H1 (cell line): ENCODE measurements around the gene OR6B2. TPM values are rescaled to one million over a fixed set of nuclear protein-coding genes. Genes with fewer than 3 reads are reported as not detected.

Experiments used
- CTCF ChIA-PET: fragments of 300-600 bp; sonication (Branson Sonifier 250); formaldehyde crosslinking; loops from one replicate; lab custom pipeline; 2021; ENCODE audit not compliant: partially characterized antibody; lab: Charles Lee
- POLR2A ChIA-PET: fragments of 300-600 bp; sonication (Branson Sonifier 250); formaldehyde crosslinking; loops from one replicate; lab custom pipeline; 2021; ENCODE audit warnings: inconsistent platforms; ENCODE audit not compliant: partially characterized antibody; lab: Charles Lee
- DNase-seq, 2 experiments: peaks; one replicate each; pipeline versions ENCODE4 v3.0.0 to v3.0.0-alpha.2; 2010 to 2022; ENCODE audit warnings: low spot score in 2 of 2, low read depth in 1 of 2, mixed read lengths in 1 of 2
- FAIRE-seq: peaks from 2 replicates; lab custom pipeline; 2011; peaks lifted over from hg19 to GRCh38; lab: Jason Lieb, UNC
- H2AFZ ChIP-seq: 2 replicates; pipeline ENCODE4 v1.8.1; 2012; ENCODE audit warnings: low read length, inconsistent platforms
- H2AK5ac ChIP-seq: 2 replicates; pipeline ENCODE4 v1.6.1; 2013; ENCODE audit warnings: low read depth, low read length
- H2BK120ac ChIP-seq: replicated peaks from 2 replicates; pipeline ENCODE3; 2013; ENCODE audit warnings: low read depth, low read length, inconsistent platforms
- H2BK12ac ChIP-seq: 2 replicates; pipeline ENCODE4 v1.6.1; 2013; ENCODE audit warnings: low read depth, low read length
- H2BK15ac ChIP-seq: 2 replicates; pipeline ENCODE4 v1.6.1; 2013; ENCODE audit warnings: low read length
- H2BK20ac ChIP-seq: 2 replicates; pipeline ENCODE4 v1.6.1; 2013; ENCODE audit warnings: low read length
- H2BK5ac ChIP-seq: 2 replicates; pipeline ENCODE4 v1.6.1; 2013; ENCODE audit warnings: low read depth, low read length
- H3K14ac ChIP-seq: 2 replicates; pipeline ENCODE4 v1.6.1; 2013; ENCODE audit warnings: inconsistent platforms; ENCODE audit not compliant: insufficient read length
- H3K18ac ChIP-seq: 2 replicates; pipeline ENCODE4 v1.6.1; 2013; ENCODE audit warnings: low read length; ENCODE audit errors: extremely low read depth
- H3K23ac ChIP-seq: 2 replicates; pipeline ENCODE4 v1.6.1; 2013; ENCODE audit warnings: inconsistent platforms; ENCODE audit not compliant: insufficient read length
- H3K23me2 ChIP-seq: 2 replicates; pipeline ENCODE4 v1.6.1; 2013; ENCODE audit warnings: low read depth, low read length
- H3K27ac ChIP-seq: 2 replicates; pipeline ENCODE4 v1.6.1; 2011; ENCODE audit warnings: low read depth, low read length, inconsistent platforms
- H3K27me3 ChIP-seq, 4 experiments: replicated peaks in 1 of 4; 1 replicate in 1 of 4; 2 replicates in 3 of 4; pipeline versions ENCODE4 v1.6.1 to v1.8.1; 2011 to 2013; ENCODE audit warnings: low read length in 3 of 4, mild to moderate bottlenecking in 3 of 4, inconsistent platforms in 2 of 4, mixed read lengths in 2 of 4, moderate library complexity in 1 of 4; ENCODE audit not compliant: control insufficient read depth in 3 of 4, insufficient read depth in 3 of 4; ENCODE audit errors: extremely low read depth in 1 of 4
- H3K36me3 ChIP-seq, 4 experiments: 2 replicates each; pipeline versions ENCODE4 v1.6.1 to v1.8.1; 2011 to 2013; ENCODE audit warnings: mild to moderate bottlenecking in 4 of 4, low read length in 3 of 4, moderate library complexity in 2 of 4, control low read depth in 1 of 4, inconsistent platforms in 1 of 4; ENCODE audit not compliant: insufficient read depth in 4 of 4, control insufficient read depth in 2 of 4
- H3K4ac ChIP-seq: replicated peaks from 2 replicates; pipeline ENCODE3; 2013; ENCODE audit warnings: low read length, low read depth, mixed read lengths, inconsistent platforms; ENCODE audit not compliant: insufficient read length
- H3K4me1 ChIP-seq, 4 experiments: replicated peaks in 1 of 4; 1 replicate in 1 of 4; 2 replicates in 3 of 4; pipeline versions ENCODE4 v1.6.1 to v1.8.1; 2011 to 2013; ENCODE audit warnings: low read length in 3 of 4, inconsistent platforms in 2 of 4, mixed read lengths in 1 of 4; ENCODE audit not compliant: insufficient read depth in 4 of 4, control insufficient read depth in 3 of 4
- H3K4me2 ChIP-seq, 2 experiments: 2 replicates each; pipeline versions ENCODE4 v1.6.1 to v1.8.1; 2011 to 2013; ENCODE audit warnings: low read depth in 2 of 2, low read length in 2 of 2, control low read depth in 1 of 2, inconsistent platforms in 1 of 2, mild to moderate bottlenecking in 1 of 2; ENCODE audit not compliant: insufficient read depth in 1 of 2
- H3K4me3 ChIP-seq, 4 experiments: fragments of 200-600, 300-600 bp in 1 of 4; sonication (generic), shearing (Covaris generic), sonication (Bioruptor Twin) in 1 of 4; 2 replicates each; pipeline versions ENCODE4 v1.5.1 to v1.8.1; 2011 to 2016; ENCODE audit warnings: low read length in 4 of 4, low read depth in 3 of 4, control low read depth in 2 of 4, inconsistent platforms in 2 of 4, mild to moderate bottlenecking in 2 of 4, mixed read lengths in 1 of 4, moderate library complexity in 1 of 4; ENCODE audit not compliant: insufficient read depth in 2 of 4; ENCODE audit errors: extremely low read depth in 1 of 4
- H3K56ac ChIP-seq: replicated peaks from 2 replicates; pipeline ENCODE3; 2013; ENCODE audit warnings: low read depth, mild to moderate bottlenecking, mixed read lengths, low read length, inconsistent platforms; ENCODE audit not compliant: insufficient read length
- H3K79me1 ChIP-seq: 2 replicates; pipeline ENCODE4 v1.6.1; 2013; ENCODE audit warnings: low read depth, low read length, control low read depth
- H3K79me2 ChIP-seq, 2 experiments: 2 replicates each; pipeline versions ENCODE4 v1.6.1 to v1.8.1; 2012 to 2013; ENCODE audit warnings: low read length in 2 of 2, mild to moderate bottlenecking in 2 of 2, inconsistent platforms in 1 of 2; ENCODE audit not compliant: insufficient read depth in 2 of 2, control insufficient read depth in 1 of 2
- H3K9ac ChIP-seq, 4 experiments: replicated peaks in 1 of 4; 1 replicate in 1 of 4; 2 replicates in 3 of 4; pipeline versions ENCODE4 v1.6.1 to v1.8.1; 2011 to 2013; ENCODE audit warnings: low read depth in 3 of 4, low read length in 3 of 4, control low read depth in 2 of 4, mild to moderate bottlenecking in 2 of 4, moderate library complexity in 2 of 4, inconsistent platforms in 1 of 4; ENCODE audit errors: extremely low read depth in 1 of 4
- H3K9me3 ChIP-seq, 2 experiments: 2 replicates each; pipeline versions ENCODE4 v1.6.1 to v1.8.1; 2012 to 2013; ENCODE audit warnings: mild to moderate bottlenecking in 2 of 2, moderate library complexity in 2 of 2, control low read depth in 1 of 2, inconsistent platforms in 1 of 2, low read depth in 1 of 2, low read length in 1 of 2, mixed read lengths in 1 of 2; ENCODE audit not compliant: insufficient read depth in 2 of 2
- H4K20me1 ChIP-seq, 2 experiments: replicated peaks in 1 of 2; 2 replicates each; pipeline versions ENCODE3 to v1.8.1; 2011 to 2013; ENCODE audit warnings: inconsistent platforms in 2 of 2, low read length in 2 of 2, mild to moderate bottlenecking in 1 of 2; ENCODE audit not compliant: insufficient read depth in 2 of 2, control insufficient read depth in 1 of 2
- H4K5ac ChIP-seq: 2 replicates; pipeline ENCODE4 v1.6.1; 2013; ENCODE audit warnings: low read length, low read depth, mixed read lengths, inconsistent platforms; ENCODE audit not compliant: insufficient read length
- H4K8ac ChIP-seq: 2 replicates; pipeline ENCODE4 v1.8.0; 2013; ENCODE audit warnings: mild to moderate bottlenecking, moderate library complexity, low read length, inconsistent platforms; ENCODE audit not compliant: insufficient read depth; ENCODE audit errors: extremely low read depth
- H4K91ac ChIP-seq: replicated peaks from 2 replicates; pipeline ENCODE3; 2013; ENCODE audit warnings: low read length, mixed read lengths, inconsistent platforms; ENCODE audit not compliant: insufficient read length
- CEBPB ChIP-seq: IDR thresholded peaks from 2 replicates; pipeline ENCODE4 v1.6.1; 2012; ENCODE audit warnings: low read depth, low read length
- TBP ChIP-seq: IDR thresholded peaks from 2 replicates; pipeline ENCODE4 v1.6.1; 2011; ENCODE audit warnings: low read depth, low read length, improper control_type of control experiment
- WGBS, 2 experiments: shearing (Covaris generic) in 1 of 2; methylation state at CpG; one replicate each; pipeline versions ENCODE4 v1.1.6 to v1.1.7; 2013 to 2015; ENCODE audit warnings: low lambda C conversion rate in 2 of 2, mixed read lengths in 2 of 2, inconsistent platforms in 1 of 2, low coverage in 1 of 2, missing lambda C conversion rate in 1 of 2; ENCODE audit not compliant: insufficient replicate concordance in 2 of 2, insufficient coverage in 1 of 2, insufficient read length in 1 of 2; ENCODE audit errors: extremely low coverage in 1 of 2, missing lambda C conversion rate in 1 of 2; 5-methylcytosine and 5-hydroxymethylcytosine counted together
- polyA plus RNA-seq, 7 experiments: library from polyadenylated mRNA; depleted of rRNA in 3 of 7; stranded (reverse) in 5 of 7; unstranded in 2 of 7; fragments of >200 nt in 5 of 7; fragments of 200-250 nt in 2 of 7; gene quantifications; 1 replicate in 5 of 7; 2 replicates in 1 of 7; 4 replicates in 1 of 7; pipeline versions ENCODE4 v1.2.1 to v1.2.3, GENCODE V29; 2011 to 2013; ENCODE audit warnings: missing spikeins in 2 of 7, mixed read lengths in 2 of 7
- total RNA-seq: library from RNA; stranded (reverse); fragmentation: NEBNext Ultra II Directional; extraction: Animal tissue kit (Norgen Biotek cat#: 25700); gene quantifications from 2 replicates; pipeline ENCODE4 v1.2.1, GENCODE V29; 2021

The OR6B2 gene
- total and polyA plus RNA-seq, 2 of the 8 experiments (the other 6 are each of a cell fraction or from before 2014, with no cell fraction given): not detected

DNA sequence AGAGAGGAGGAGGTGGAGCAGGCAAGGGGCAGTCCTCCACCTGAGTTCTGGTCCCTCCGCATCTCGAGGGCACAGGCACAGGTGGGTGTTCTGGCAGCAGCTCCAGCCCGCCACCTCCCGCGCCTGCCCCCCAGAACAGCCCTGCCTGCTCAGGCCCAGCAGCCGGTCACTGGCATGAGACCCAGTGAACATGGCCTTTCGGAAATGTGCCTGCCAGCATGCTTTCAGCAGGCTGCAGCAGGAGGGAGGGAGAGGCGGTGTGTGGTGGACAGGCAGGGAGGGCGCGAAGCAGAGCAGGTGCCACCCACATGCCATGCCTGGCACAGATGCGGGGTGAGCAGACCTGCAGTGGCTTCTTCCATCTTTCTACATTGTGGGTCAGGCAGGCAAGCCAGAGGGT is 26.4 kb upstream of the OR6B2 start:
- Histone ChIP-seq H3K27ac (no peak overlapping the region), H3K4me3 (no peak overlapping the region), H3K9ac (no peak overlapping the region), H2AFZ (no peak overlapping the region), H3K9me3 (no peaks in the 10 kb centered on the region), H2BK5ac (no peak overlapping the region), H2BK15ac (no peak overlapping the region), H3K27me3 (0 out of 7 replicates have a peak, but pooled peaks cover 0 to 2% (median 0%) of the 10 kb centered on the region in 4 experiments), H3K14ac (no peak overlapping the region), H3K23me2 (no peaks in the 10 kb centered on the region), H3K79me2 (no peaks in the 10 kb centered on the region), H3K56ac (no peak overlapping the region), H4K91ac (no peak overlapping the region), H2BK120ac (no peak overlapping the region), H3K4ac (no peak overlapping the region), H3K4me1 (no peaks in the 10 kb centered on the region), H4K5ac (no peak overlapping the region), H4K8ac (peak overlapping the region; percentile 58; the same call in 1 of the 2 replicates), H4K20me1 (no peaks in the 10 kb centered on the region), H3K79me1 (no peaks in the 10 kb centered on the region; the same call in 1 of the 2 replicates), H3K4me2 (no peak overlapping the region), H3K18ac (no peak overlapping the region), H2AK5ac (no peak overlapping the region), H3K23ac (no peak overlapping the region), H2BK20ac (no peak overlapping the region), H3K36me3 (no peaks in the 10 kb centered on the region), H2BK12ac (no peak overlapping the region)
- TF ChIP-seq TBP (no peak), CEBPB (no peak)
- ChIA-PET POLR2A (no interaction called here), CTCF (no interaction called here)
- whole genome bisulfite sequencing, 2 experiments: 86% methylated on average over 10 of the region's 11 CpGs; no CpG with 5 or more reads in 1 of the 2 experiments
- FAIRE-seq (no peak), DNase-seq (no peak)
